Ramos (cell line): ENCODE results near the gene ALG9.

ENCODE experiments used
- in situ Hi-C: fragments of 300-500 bp; cut with MboI; formaldehyde crosslinking; loops from one replicate; pipeline ENCODE4 v1.14.3; 2022; ENCODE audit warnings: low sequenced_read_pairs; ENCODE audit not compliant: unreplicated experiment

Gene ALG9

DNA sequence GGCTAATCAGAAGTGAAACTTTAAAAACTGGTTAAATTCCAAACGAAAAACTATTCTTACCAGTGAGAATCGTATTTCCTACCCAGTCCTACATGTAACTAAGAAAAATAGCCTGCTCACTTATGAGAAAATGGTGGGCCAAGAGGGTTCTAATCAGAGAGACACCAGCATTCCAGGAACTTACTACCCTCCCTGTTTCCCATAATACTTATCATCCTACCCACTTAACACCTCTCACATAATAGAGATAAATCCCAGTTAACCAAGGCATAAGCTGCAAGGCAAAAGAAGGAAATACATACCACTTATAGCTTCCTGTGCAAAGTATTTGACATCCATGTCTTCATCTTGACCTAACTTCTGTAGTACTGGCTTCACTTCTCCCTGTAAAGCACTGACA, 129.6 kb downstream of the ALG9 start:
- in situ Hi-C loops, result no loop called here

DNA sequence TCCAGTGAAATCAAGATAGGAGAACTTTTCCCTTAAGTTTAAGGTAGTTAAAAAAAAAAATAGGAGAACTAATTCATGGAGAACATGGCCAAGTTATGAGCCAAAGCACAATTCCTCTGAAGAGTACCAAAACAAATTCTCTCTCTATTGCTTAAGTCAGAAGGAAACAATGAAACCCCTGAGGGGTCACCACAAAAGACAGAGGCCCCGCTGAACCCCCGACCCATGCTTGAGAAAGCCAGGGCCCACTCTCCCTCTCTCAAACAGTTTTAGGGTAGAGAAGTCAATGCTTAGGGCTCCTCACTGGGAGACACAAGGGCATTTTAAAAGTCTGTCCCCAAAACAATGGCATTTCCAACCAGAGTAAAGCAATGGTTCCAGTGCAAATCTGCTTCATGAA, 132.1 kb downstream of the ALG9 start:
- in situ Hi-C loops, result no loop called here

DNA sequence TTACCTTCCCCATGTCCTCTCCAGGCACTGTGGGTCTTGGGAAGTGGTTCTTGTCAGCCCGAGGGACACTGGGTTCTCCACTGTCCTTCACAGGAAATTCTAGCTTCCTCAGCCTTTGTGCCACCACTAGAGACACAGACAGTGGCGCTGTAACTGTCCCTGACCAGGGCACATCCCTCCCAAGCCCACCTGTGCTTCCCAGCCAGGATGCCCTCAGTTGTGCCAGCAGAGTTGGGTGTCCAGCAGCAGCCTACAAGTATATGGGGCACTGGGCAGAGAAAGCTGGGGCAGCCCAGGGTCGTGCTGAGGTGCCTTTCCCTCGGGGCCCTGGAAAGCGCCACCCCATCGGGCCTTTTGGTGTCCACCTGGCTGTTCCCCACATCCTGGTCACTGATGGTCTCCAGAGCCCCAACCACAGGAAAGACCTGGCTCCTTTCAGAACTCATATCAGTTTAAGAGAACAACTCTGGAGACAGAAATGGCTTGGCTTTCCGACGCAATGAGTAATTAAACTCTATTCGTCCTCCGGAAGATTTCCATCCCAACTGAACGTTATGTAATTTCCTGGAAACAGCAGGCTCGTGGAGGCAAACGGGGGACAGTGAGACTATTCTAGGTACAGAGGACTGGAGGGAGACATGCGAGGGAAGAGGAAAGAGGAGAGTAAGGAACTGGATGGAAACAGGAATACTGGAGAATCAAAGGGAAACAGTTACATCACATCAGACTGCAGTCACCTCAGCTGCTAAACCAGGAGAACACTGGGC, 133.8 kb downstream of the ALG9 start:
- in situ Hi-C loops, result no loop called here

DNA sequence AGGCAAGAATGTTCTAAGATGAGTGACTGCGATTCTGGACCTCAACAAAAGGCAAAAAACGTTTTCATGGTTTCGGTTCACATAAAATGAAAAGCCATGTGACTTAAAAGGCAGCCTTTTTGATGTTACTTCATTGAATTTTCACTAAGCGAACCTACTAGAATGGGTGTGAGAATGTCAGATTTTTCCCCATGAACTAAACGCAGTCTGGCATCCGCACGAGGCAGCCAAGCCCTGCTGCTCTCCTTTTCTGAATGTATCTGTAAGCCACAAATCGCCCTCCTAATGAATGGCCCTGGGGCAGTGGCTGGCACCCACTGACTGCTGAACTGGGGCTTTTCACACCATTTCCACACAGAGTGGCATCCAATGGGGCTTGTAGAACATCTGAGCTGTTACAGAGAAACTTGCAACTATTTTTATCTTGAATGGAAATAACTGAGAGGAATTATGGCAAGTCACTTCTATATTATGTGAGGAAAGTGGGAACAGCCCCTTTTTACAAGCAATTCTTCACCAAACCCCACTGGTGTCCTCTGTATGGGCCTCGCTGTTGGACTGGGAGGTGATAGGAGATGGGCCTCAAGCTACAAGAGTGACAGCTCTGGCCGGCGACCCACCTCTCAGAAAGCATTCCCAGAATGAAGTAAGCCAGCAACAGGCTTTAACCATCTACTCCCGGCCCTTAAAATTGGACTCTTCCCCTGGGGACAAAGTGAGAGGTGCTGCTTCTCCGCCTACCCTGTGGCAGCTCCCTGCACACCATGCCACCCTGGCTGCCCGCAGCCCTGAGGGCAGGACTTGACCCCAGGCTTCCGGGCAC, 134.5 kb downstream of the ALG9 start:
- in situ Hi-C loops, result no loop called here
